Measurements from ENCODE around the gene GPBP1L1. TPM values are rescaled to one million over a fixed set of nuclear protein-coding genes. Genes with fewer than 3 reads are reported as not detected.
"Not testable (repeated sequence)": the region's sequence is repeated elsewhere in the genome, so short reads cannot be mapped to it uniquely, and the experiment has no call there.

The GPBP1L1 gene
- polyA plus RNA-seq, 1 donor from 2014 or later, result 55.1 TPM

DNA sequence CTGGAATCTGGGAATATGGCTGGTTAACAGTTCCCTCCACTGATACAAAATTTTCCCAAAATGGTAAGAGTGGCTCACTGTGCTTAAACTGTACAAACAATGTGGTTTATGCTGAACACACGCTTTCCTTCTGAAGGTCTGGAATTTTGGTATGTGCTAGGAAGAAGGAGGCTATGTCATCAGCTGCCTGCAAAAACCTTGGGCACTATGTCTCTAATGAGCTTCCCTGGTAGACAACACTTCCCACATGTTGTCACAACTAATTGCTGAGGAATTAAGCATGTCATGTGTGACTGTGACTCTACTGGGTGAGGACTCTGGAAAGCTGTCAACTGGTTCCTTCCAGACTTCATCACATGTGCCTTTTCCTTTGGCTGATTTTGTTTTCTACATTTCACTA is 34.9 kb upstream of the GPBP1L1 start:
- H3K36me3 ChIP-seq (ENCODE audit: insufficient read depth, low read length), result no peaks in the 10 kb centered on the region
- no peak overlapping the region for H3K9ac ChIP-seq (ENCODE audit: low read length)
- H3K9me3 ChIP-seq (ENCODE audit: low read length), result no peaks in the 10 kb centered on the region
- H3K4me2 ChIP-seq (ENCODE audit: low read length), result no peak overlapping the region
- no peaks in the 10 kb centered on the region for H3F3A ChIP-seq (ENCODE audit: insufficient read depth, low read length, poor library complexity, severe bottlenecking)
- no peak overlapping the region for H3K27ac ChIP-seq (ENCODE audit: low read length)
- H2AFZ ChIP-seq (ENCODE audit: low read depth, low read length), result no peak overlapping the region
- no peak overlapping the region for H3K4me3 ChIP-seq (ENCODE audit: low read length)
- H3K79me2 ChIP-seq (replicated peaks; ENCODE audit: insufficient read depth, low read length), result no peaks in the 10 kb centered on the region
- H3K27me3 ChIP-seq (ENCODE audit: insufficient read depth, low read depth, low read length), result no peaks in the 10 kb centered on the region
- no peaks in the 10 kb centered on the region for H4K20me1 ChIP-seq (ENCODE audit: insufficient read depth)
- TF ChIP-seq CTCF (IDR thresholded peaks at IDR 0.05; ENCODE audit: poor library complexity, severe bottlenecking) (no peak), EZH2 (IDR thresholded peaks at IDR 0.05; ENCODE audit: borderline replicate concordance, insufficient read depth, low read length, poor library complexity, severe bottlenecking) (no peak), POLR2AphosphoS5 (IDR thresholded peaks at IDR 0.05) (no peak), EP300 (conservative IDR thresholded peaks at IDR 0.05; ENCODE audit: poor library complexity, severe bottlenecking) (no peak), MXI1 (conservative IDR thresholded peaks at IDR 0.05; ENCODE audit: poor library complexity, severe bottlenecking) (no peak), TAF1 (IDR thresholded peaks at IDR 0.05; ENCODE audit: low read depth) (no peak), SMC3 (conservative IDR thresholded peaks at IDR 0.05; ENCODE audit: poor library complexity) (no peak), RAD21 (conservative IDR thresholded peaks at IDR 0.05) (no peak)
- TF ChIP-seq, protein P1, sequence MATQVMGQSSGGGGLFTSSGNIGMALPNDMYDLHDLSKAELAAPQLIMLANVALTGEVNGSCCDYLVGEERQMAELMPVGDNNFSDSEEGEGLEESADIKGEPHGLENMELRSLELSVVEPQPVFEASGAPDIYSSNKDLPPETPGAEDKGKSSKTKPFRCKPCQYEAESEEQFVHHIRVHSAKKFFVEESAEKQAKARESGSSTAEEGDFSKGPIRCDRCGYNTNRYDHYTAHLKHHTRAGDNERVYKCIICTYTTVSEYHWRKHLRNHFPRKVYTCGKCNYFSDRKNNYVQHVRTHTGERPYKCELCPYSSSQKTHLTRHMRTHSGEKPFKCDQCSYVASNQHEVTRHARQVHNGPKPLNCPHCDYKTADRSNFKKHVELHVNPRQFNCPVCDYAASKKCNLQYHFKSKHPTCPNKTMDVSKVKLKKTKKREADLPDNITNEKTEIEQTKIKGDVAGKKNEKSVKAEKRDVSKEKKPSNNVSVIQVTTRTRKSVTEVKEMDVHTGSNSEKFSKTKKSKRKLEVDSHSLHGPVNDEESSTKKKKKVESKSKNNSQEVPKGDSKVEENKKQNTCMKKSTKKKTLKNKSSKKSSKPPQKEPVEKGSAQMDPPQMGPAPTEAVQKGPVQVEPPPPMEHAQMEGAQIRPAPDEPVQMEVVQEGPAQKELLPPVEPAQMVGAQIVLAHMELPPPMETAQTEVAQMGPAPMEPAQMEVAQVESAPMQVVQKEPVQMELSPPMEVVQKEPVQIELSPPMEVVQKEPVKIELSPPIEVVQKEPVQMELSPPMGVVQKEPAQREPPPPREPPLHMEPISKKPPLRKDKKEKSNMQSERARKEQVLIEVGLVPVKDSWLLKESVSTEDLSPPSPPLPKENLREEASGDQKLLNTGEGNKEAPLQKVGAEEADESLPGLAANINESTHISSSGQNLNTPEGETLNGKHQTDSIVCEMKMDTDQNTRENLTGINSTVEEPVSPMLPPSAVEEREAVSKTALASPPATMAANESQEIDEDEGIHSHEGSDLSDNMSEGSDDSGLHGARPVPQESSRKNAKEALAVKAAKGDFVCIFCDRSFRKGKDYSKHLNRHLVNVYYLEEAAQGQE (IDR thresholded peaks at IDR 0.05; ENCODE audit: borderline replicate concordance), result no peak
- H3K9me2 ChIP-seq (ENCODE audit: insufficient read depth, low read length), result no peaks in the 10 kb centered on the region

DNA sequence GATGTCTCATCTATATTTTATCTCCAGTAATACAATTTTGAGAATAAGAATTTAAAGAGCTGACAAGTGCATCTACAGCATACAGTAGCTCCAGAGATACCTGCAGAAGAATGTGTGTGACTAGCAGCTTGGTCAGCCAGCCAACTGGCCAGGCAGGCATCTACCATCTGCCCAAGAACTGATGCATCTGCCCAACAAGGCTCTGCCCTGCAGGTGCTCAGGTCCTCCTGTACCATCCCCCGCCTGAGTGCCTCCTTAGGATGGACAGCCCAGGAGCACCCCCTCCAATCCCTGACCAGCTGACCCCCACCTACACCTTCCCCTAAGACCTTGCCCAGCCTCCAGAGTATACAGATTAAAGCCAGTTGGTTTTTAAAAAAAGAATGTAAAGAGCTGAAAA is 32.0 kb upstream of the GPBP1L1 start:
- Histone ChIP-seq H2AFZ (ENCODE audit: low read depth, low read length) (no peak overlapping the region), H3K27ac (ENCODE audit: low read length) (no peak overlapping the region), H3K9me3 (ENCODE audit: low read length) (peaks cover 3% of the 10 kb centered on the region), H3K36me3 (ENCODE audit: insufficient read depth, low read length) (peaks cover 5% of the 10 kb centered on the region), H3K4me2 (ENCODE audit: low read length) (no peak overlapping the region), H3F3A (ENCODE audit: insufficient read depth, low read length, poor library complexity, severe bottlenecking) (no peaks in the 10 kb centered on the region), H3K4me3 (ENCODE audit: low read length) (no peak overlapping the region), H4K20me1 (ENCODE audit: insufficient read depth) (no peaks in the 10 kb centered on the region), H3K27me3 (ENCODE audit: insufficient read depth, low read depth, low read length) (no peaks in the 10 kb centered on the region), H3K9ac (ENCODE audit: low read length) (no peak overlapping the region), H3K79me2 (replicated peaks; ENCODE audit: insufficient read depth, low read length) (no peaks in the 10 kb centered on the region), H3K9me2 (ENCODE audit: insufficient read depth, low read length) (no peaks in the 10 kb centered on the region)
- TF ChIP-seq CTCF (IDR thresholded peaks at IDR 0.05; ENCODE audit: poor library complexity, severe bottlenecking), result no peak
- TF ChIP-seq MXI1 (conservative IDR thresholded peaks at IDR 0.05; ENCODE audit: poor library complexity, severe bottlenecking), result no peak
- no peak for TF ChIP-seq EZH2 (IDR thresholded peaks at IDR 0.05; ENCODE audit: borderline replicate concordance, insufficient read depth, low read length, poor library complexity, severe bottlenecking)
- TF ChIP-seq, protein P1 (IDR thresholded peaks at IDR 0.05; ENCODE audit: borderline replicate concordance), result no peak
- TF ChIP-seq RAD21 (conservative IDR thresholded peaks at IDR 0.05), result no peak
- TF ChIP-seq TAF1 (IDR thresholded peaks at IDR 0.05; ENCODE audit: low read depth), result no peak
- no peak for TF ChIP-seq POLR2AphosphoS5 (IDR thresholded peaks at IDR 0.05)
- TF ChIP-seq SMC3 (conservative IDR thresholded peaks at IDR 0.05; ENCODE audit: poor library complexity), result no peak
- no peak for TF ChIP-seq EP300 (conservative IDR thresholded peaks at IDR 0.05; ENCODE audit: poor library complexity, severe bottlenecking)

DNA sequence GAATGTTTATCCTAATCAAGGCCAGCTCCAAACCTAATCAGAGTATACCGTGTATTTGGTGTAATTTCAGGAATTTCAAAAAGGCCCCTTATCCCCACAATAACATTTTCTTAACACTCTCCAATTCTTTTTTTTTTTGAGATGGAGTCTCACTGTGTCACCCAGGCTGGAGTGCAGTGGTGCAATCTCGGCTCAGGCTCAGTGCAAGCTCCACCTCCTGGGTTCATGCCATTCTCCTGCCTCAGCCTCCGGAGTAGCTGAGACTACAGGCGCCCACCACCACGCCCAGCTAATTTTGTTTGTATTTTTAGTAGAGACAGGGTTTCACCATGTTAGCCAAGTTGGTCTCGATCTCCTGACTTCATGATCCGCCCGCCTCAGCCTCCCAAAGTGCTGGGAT is 31.1 kb upstream of the GPBP1L1 start:
- H3F3A ChIP-seq (ENCODE audit: insufficient read depth, low read length, poor library complexity, severe bottlenecking); H3K27ac ChIP-seq (ENCODE audit: low read length); H3K4me3 ChIP-seq (ENCODE audit: low read length); H3K9ac ChIP-seq (ENCODE audit: low read length); H2AFZ ChIP-seq (ENCODE audit: low read depth, low read length); H3K36me3 ChIP-seq (ENCODE audit: insufficient read depth, low read length); H3K27me3 ChIP-seq (ENCODE audit: insufficient read depth, low read depth, low read length); H3K9me2 ChIP-seq (ENCODE audit: insufficient read depth, low read length); H3K9me3 ChIP-seq (ENCODE audit: low read length); H4K20me1 ChIP-seq (ENCODE audit: insufficient read depth); H3K4me2 ChIP-seq (ENCODE audit: low read length); H3K79me2 ChIP-seq (replicated peaks; ENCODE audit: insufficient read depth, low read length): not testable (repeated sequence)

Data from neural cell (in vitro differentiated cells).